Esophagus squamous epithelium (tissue), 5 donors: ENCODE measurements around the gene HLA-DPA1. TPM values are rescaled to one million over a fixed set of nuclear protein-coding genes. Genes with fewer than 3 reads are reported as not detected.
A peak's percentile ranks its signal among the peaks of the same experiment; 100 is the strongest.

ENCODE experiments used
- DNase-seq: peaks from one replicate; lab custom pipeline; 2025; lab: John Stamatoyannopoulos, UW
- H3K27ac ChIP-seq, 4 donors: fragments of 200-600 bp; sonication (generic); one replicate each; pipeline ENCODE4 v1.5.1; 2016 to 2019; ENCODE audit warnings: mild to moderate bottlenecking in 1 of 4
- H3K27me3 ChIP-seq, 4 donors: fragments of 200-600 bp; sonication (generic); 1 replicate in 3 of 4; 2 replicates in 1 of 4; pipeline versions ENCODE4 v1.5.1 to v1.6.0; 2017 to 2021; ENCODE audit warnings: antibody characterized with exemption in 1 of 4
- H3K36me3 ChIP-seq, 3 donors: fragments of 200-600 bp; sonication (generic); one replicate each; pipeline ENCODE4 v1.5.1; 2016 to 2019
- H3K4me1 ChIP-seq, 3 donors: fragments of 200-600 bp; sonication (generic); one replicate each; pipeline ENCODE4 v1.5.1; 2017 to 2019
- H3K4me3 ChIP-seq, 4 donors: fragments of 200-600 bp; sonication (generic); 1 replicate in 3 of 4; 2 replicates in 1 of 4; pipeline ENCODE4 v1.5.1; 2016 to 2019; ENCODE audit warnings: mild to moderate bottlenecking in 2 of 4, moderate library complexity in 1 of 4
- H3K9me3 ChIP-seq, 3 donors: fragments of 200-600 bp; sonication (generic); one replicate each; pipeline ENCODE4 v1.5.1; 2016 to 2019
- CTCF ChIP-seq, 6 experiments: fragments of 450-650 bp in 4 of 6; fragments of 200-600 bp in 2 of 6; sonication (generic) in 2 of 6; IDR thresholded peaks; one replicate each; pipeline ENCODE4 v1.5.1; 2016 to 2019; ENCODE audit warnings: antibody characterized with exemption in 6 of 6, mild to moderate bottlenecking in 4 of 6, moderate library complexity in 4 of 6
- POLR2A ChIP-seq, 4 donors: fragments of 450-650 bp; IDR thresholded peaks; one replicate each; pipeline ENCODE4 v1.6.1; 2017; ENCODE audit warnings: antibody characterized with exemption in 4 of 4, mild to moderate bottlenecking in 4 of 4, moderate library complexity in 3 of 4
- WGBS, 2 donors: methylation state at CpG; one replicate each; pipeline ENCODE4 v1.1.5; 2018; 5-methylcytosine and 5-hydroxymethylcytosine counted together
- intact Hi-C: fragments of 100-400 bp; cut with DNase I; formaldehyde crosslinking; loops from one replicate; pipeline ENCODE4 v1.15.0; 2022
- total RNA-seq, 4 donors: library from RNA; depleted of rRNA; stranded (reverse); fragments of >200 nt; gene quantifications; one replicate each; pipeline ENCODE4 v1.1.0, GENCODE V29; 2016
- donor health status: DM: yes; HTN: yes; CAD: no.

The HLA-DPA1 gene
- total RNA-seq, 4 donors from 2014 or later: 6.2 to 114 (median 48.2) TPM

- H3K36me3 ChIP-seq: no peaks in the 10 kb centered on the region
- 64 to 68% methylated on average over 1 of the region's 1 CpG for WGBS, 2 donors
- H3K27me3 ChIP-seq: peaks cover 0 to 31% (median 0%) of the 10 kb centered on the region in 4 donors
- TF ChIP-seq CTCF (IDR thresholded peaks at IDR 0.05): no peak
- TF ChIP-seq POLR2A (IDR thresholded peaks at IDR 0.05): no peak
- no peaks in the 10 kb centered on the region for H3K4me1 ChIP-seq
- intact Hi-C loops: no loop called here
- H3K9me3 ChIP-seq: no peaks in the 10 kb centered on the region
- H3K27ac ChIP-seq: no peak overlapping the region
- H3K4me3 ChIP-seq: no peak overlapping the region
- no peak for DNase-seq
Measured at GRCh38 chr6:33036535-33036934, 36.9 kb downstream of the HLA-DPA1 start.

- DNase-seq: no peak
- TF ChIP-seq CTCF (IDR thresholded peaks at IDR 0.05): no peak
- no peak for TF ChIP-seq POLR2A (IDR thresholded peaks at IDR 0.05)
- Histone ChIP-seq H3K4me1 (peaks cover 0 to under 1% (median 0%) of the 10 kb centered on the region in 3 donors), H3K4me3 (no peak overlapping the region), H3K36me3 (no peaks in the 10 kb centered on the region), H3K27me3 (peaks cover 0 to 31% (median 0%) of the 10 kb centered on the region in 4 donors), H3K27ac (no peak overlapping the region), H3K9me3 (no peaks in the 10 kb centered on the region)
- intact Hi-C loops: no loop called here
- WGBS, 2 donors: 80 to 91% methylated on average over 1 of the region's 1 CpG
Measured at GRCh38 chr6:33034554-33034953, 38.9 kb downstream of the HLA-DPA1 start.

- TF ChIP-seq CTCF (IDR thresholded peaks at IDR 0.05) (no peak), POLR2A (IDR thresholded peaks at IDR 0.05) (no peak)
- intact Hi-C loops: no loop called here
- no peaks in the 10 kb centered on the region for H3K36me3 ChIP-seq
- DNase-seq: no peak
- H3K4me1 ChIP-seq: peaks cover 0 to 9% (median 5%) of the 10 kb centered on the region in 3 donors
- no peak overlapping the region for H3K4me3 ChIP-seq
- 44 to 53% methylated on average over 2 to 3 of the region's 3 CpGs for WGBS, 2 donors
- no peaks in the 10 kb centered on the region for H3K9me3 ChIP-seq
- H3K27ac ChIP-seq: peak overlapping the region; percentile 33 to 87 (median 66)
- H3K27me3 ChIP-seq: peaks cover 0 to 12% (median 0%) of the 10 kb centered on the region in 4 donors
Measured at GRCh38 chr6:33030245-33030644, 43.2 kb downstream of the HLA-DPA1 start.

GRCh38 chr6:33029328-33030184, 43.9 kb downstream of the HLA-DPA1 start:
- peak in 2 of 4 donors; percentile 39 to 68 for TF ChIP-seq POLR2A (IDR thresholded peaks at IDR 0.05)
- TF ChIP-seq CTCF (IDR thresholded peaks at IDR 0.05): no peak
- H3K4me3 ChIP-seq: no peak overlapping the region
- peak overlapping the region; percentile 33 to 87 (median 66) for H3K27ac ChIP-seq
- H3K27me3 ChIP-seq: peaks cover 0 to 8% (median 0%) of the 10 kb centered on the region in 4 donors
- peaks cover 0 to 9% (median 5%) of the 10 kb centered on the region in 3 donors for H3K4me1 ChIP-seq
- no peaks in the 10 kb centered on the region for H3K36me3 ChIP-seq
- intact Hi-C loops: no loop called here
- DNase-seq: peak; percentile 18
- WGBS, 2 donors: 42 to 58% methylated on average over 6 of the region's 6 CpGs
- no peaks in the 10 kb centered on the region for H3K9me3 ChIP-seq

- Histone ChIP-seq H3K9me3 (no peaks in the 10 kb centered on the region), H3K36me3 (no peaks in the 10 kb centered on the region), H3K4me1 (peaks cover 0 to 9% (median 5%) of the 10 kb centered on the region in 3 donors), H3K27ac (peak overlapping the region in 3 of 4 donors; percentile 36 to 87 (median 70)), H3K4me3 (no peak overlapping the region), H3K27me3 (peaks cover 0 to 3% (median 0%) of the 10 kb centered on the region in 4 donors)
- TF ChIP-seq CTCF (IDR thresholded peaks at IDR 0.05) (no peak), POLR2A (IDR thresholded peaks at IDR 0.05) (no peak)
- intact Hi-C loops: no loop called here
- WGBS, 2 donors: 18 to 29% methylated on average over 1 of the region's 1 CpG
- DNase-seq: no peak
Measured at GRCh38 chr6:33028220-33028849, 45.1 kb downstream of the HLA-DPA1 start.
